OCI-LY3 (cell line): ENCODE data around the gene DUSP6.

Experiments
- H2AFZ ChIP-seq: fragments of 200-600, 300-600 bp; shearing (Covaris generic); 2 replicates; pipeline ENCODE4 v1.6.0; 2014; ENCODE audit warnings: antibody characterized with exemption, low read depth, low read length
- H3K27ac ChIP-seq: fragments of 200-600, 300-600 bp; sonication (generic); 2 replicates; pipeline ENCODE4 v1.5.1; 2014; ENCODE audit warnings: mild to moderate bottlenecking, low read length, moderate library complexity, mixed read lengths
- H3K27me3 ChIP-seq: fragments of 200-600, 300-600 bp; sonication (generic); 2 replicates; pipeline ENCODE4 v1.6.1; 2014; ENCODE audit warnings: low read depth, low read length, mixed read lengths
- H3K36me3 ChIP-seq: fragments of 200-600, 300-600 bp; sonication (generic); replicated peaks from 2 replicates; pipeline ENCODE3; 2014; ENCODE audit warnings: low read depth, low read length, mixed read lengths
- H3K4me1 ChIP-seq: fragments of 300-600, 200-600 bp; sonication (generic); 2 replicates; pipeline ENCODE4 v1.6.1; 2014; ENCODE audit warnings: low read length, mixed read lengths
- H3K4me2 ChIP-seq: fragments of 200-600, 300-600 bp; sonication (generic); 2 replicates; pipeline ENCODE4 v1.6.1; 2014; ENCODE audit warnings: low read length, mixed read lengths
- H3K4me3 ChIP-seq: fragments of 300-600, 200-600 bp; sonication (generic); 2 replicates; pipeline ENCODE4 v1.5.1; 2014; ENCODE audit warnings: antibody characterized with exemption, mild to moderate bottlenecking, low read length, moderate library complexity
- H3K79me2 ChIP-seq: fragments of 300-600, 200-600 bp; shearing (Covaris generic); 2 replicates; pipeline ENCODE4 v1.6.1; 2014; ENCODE audit warnings: mild to moderate bottlenecking, low read length, mixed read lengths
- H3K9ac ChIP-seq: fragments of 300-600, 200-600 bp; shearing (Covaris generic); 2 replicates; pipeline ENCODE4 v1.6.0; 2014; ENCODE audit warnings: mild to moderate bottlenecking, low read length, moderate library complexity
- H3K9me3 ChIP-seq: fragments of 200-600, 300-600 bp; shearing (Covaris generic); 2 replicates; pipeline ENCODE4 v1.6.1; 2014; ENCODE audit warnings: low read length, mixed read lengths; ENCODE audit not compliant: insufficient read depth
- H4K20me1 ChIP-seq: fragments of 200-600, 300-600 bp; sonication (generic); 2 replicates; pipeline ENCODE4 v1.6.1; 2016; ENCODE audit warnings: low read length, mixed read lengths; ENCODE audit not compliant: insufficient read depth
- EZH2phosphoT487 ChIP-seq: fragments of 200-600 bp; shearing (Covaris generic); IDR thresholded peaks from 2 replicates; pipeline ENCODE4 v1.6.1; 2018; ENCODE audit warnings: antibody characterized with exemption, mixed run types, low read depth
- TF ChIP-seq, protein P1 (sequence below): fragments of 200-600, 300-600 bp; sonication (generic); IDR thresholded peaks from 2 replicates; pipeline ENCODE4 v1.5.1; 2014; ENCODE audit warnings: antibody characterized with exemption, low read length, low read depth

DUSP6 gene, protein sequence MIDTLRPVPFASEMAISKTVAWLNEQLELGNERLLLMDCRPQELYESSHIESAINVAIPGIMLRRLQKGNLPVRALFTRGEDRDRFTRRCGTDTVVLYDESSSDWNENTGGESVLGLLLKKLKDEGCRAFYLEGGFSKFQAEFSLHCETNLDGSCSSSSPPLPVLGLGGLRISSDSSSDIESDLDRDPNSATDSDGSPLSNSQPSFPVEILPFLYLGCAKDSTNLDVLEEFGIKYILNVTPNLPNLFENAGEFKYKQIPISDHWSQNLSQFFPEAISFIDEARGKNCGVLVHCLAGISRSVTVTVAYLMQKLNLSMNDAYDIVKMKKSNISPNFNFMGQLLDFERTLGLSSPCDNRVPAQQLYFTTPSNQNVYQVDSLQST

DNA sequence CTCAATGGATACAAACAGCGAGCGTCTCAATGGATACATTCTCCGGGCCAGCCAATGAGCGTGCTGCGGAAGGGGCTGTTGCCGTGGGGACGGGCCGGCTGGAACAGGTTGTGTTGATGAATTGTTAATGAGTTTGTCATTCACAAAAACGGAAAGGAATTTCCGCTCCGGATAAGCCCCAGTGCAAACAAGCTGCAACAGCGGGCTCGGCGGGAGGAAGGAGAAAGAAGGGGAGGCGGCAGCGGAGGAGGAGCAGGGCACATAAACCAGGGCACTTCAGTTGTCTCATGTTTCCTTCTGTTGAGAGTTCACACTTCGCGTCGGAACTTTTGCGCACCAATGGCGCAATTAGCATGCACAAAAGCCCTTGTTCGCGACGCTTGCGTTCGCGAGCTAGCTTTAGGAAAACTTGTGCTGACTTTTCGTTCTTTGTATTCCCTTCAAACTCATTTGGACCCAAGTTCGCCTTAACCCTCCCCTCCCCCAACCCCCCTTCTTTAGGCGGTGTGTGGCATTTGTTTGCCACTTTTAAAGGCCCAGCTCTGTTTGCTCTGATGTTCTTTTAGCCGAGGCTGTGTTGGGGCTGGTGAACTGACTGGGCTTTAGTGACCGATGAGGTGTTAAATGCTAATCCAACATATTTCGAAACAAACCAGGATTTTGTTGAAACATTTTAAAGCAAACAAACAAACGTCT is at the start of gene DUSP6:
Gene DUSP6 (minus strand): TSS at position 10 of the 696 bp plus-strand sequence. CDS start 462 bp downstream, outside the sequence.
- Histone ChIP-seq H2AFZ (no peak within 1 kb of the TSS), H3K27ac (no peak within 1 kb of the TSS), H3K27me3 (peaks cover 37% of the 10 kb centered on the region), H3K4me3 (peak within 1 kb of the TSS; percentile 85), H3K36me3 (no peaks in the 10 kb centered on the region), H3K4me1 (peaks cover 5% of the 10 kb centered on the region; the same call in 1 of the 2 replicates), H3K9ac (no peak within 1 kb of the TSS; the same call in 1 of the 2 replicates), H3K4me2 (peak within 1 kb of the TSS; percentile 95), H4K20me1 (no peaks in the 10 kb centered on the region), H3K9me3 (no peaks in the 10 kb centered on the region), H3K79me2 (no peaks in the 10 kb centered on the region)
- no peak for TF ChIP-seq EZH2phosphoT487
- TF ChIP-seq, protein P1, sequence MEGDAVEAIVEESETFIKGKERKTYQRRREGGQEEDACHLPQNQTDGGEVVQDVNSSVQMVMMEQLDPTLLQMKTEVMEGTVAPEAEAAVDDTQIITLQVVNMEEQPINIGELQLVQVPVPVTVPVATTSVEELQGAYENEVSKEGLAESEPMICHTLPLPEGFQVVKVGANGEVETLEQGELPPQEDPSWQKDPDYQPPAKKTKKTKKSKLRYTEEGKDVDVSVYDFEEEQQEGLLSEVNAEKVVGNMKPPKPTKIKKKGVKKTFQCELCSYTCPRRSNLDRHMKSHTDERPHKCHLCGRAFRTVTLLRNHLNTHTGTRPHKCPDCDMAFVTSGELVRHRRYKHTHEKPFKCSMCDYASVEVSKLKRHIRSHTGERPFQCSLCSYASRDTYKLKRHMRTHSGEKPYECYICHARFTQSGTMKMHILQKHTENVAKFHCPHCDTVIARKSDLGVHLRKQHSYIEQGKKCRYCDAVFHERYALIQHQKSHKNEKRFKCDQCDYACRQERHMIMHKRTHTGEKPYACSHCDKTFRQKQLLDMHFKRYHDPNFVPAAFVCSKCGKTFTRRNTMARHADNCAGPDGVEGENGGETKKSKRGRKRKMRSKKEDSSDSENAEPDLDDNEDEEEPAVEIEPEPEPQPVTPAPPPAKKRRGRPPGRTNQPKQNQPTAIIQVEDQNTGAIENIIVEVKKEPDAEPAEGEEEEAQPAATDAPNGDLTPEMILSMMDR, result no peak

DNA sequence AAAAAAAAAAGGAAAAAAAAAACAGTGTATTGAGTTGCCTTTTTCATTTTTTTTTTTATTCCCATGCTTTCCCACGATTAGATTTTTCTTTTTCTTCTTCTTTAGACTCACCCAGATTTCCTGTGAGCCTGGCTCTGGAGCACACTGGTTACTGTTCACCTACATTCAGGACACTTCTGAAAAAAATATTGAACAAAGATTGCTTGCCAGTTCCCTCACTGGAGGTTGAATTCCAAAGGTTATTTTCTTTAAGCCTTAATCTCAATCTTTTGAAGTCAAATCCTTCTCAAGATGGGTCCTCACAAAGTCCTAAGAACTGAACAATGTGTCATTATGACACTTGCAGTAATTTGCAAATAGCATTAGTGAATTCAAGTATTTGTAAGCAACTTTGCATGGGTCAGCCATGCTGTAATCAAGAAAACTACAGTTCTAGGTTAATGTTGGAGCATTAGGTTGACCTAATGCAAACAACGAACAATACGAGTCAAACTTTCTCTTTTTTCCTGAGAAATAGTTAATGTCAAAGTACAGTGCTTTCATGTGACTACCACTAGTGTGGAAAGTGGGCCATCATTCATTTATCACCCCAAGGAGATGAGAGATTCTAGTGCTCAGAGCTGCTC is 49.2 kb upstream of the DUSP6 start:
- Histone ChIP-seq H4K20me1 (no peaks in the 10 kb centered on the region), H3K36me3 (no peaks in the 10 kb centered on the region), H3K9ac (no peak overlapping the region), H3K4me1 (no peaks in the 10 kb centered on the region), H3K4me2 (no peak overlapping the region), H3K4me3 (no peak overlapping the region), H3K27me3 (no peaks in the 10 kb centered on the region), H3K27ac (no peak overlapping the region), H3K9me3 (no peaks in the 10 kb centered on the region), H2AFZ (no peak overlapping the region), H3K79me2 (no peaks in the 10 kb centered on the region)
- TF ChIP-seq, protein P1, result no peak
- no peak for TF ChIP-seq EZH2phosphoT487

DNA sequence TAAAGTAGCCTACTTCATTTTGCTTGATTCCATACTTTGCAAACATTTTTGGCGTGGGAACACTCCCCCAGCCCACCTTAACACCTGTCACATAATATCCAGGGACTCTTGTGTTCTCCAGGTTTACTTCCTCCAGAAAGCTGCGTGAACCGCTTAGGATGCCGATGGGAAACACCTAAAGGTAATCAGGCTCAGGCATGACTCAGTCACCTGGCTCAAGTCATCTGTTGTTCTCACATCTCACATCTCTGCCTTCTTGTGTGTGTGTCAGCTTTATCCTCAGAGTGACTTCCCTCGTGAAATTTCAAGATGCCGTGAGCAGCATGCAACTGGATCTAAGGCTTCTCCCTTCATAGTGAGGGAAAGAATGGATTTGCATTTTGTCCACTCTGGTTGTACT is 48.1 kb upstream of the DUSP6 start:
- H3K36me3 ChIP-seq, result no peaks in the 10 kb centered on the region
- TF ChIP-seq EZH2phosphoT487, result no peak
- TF ChIP-seq, protein P1, result no peak
- H3K79me2 ChIP-seq, result no peaks in the 10 kb centered on the region
- no peak overlapping the region for H3K9ac ChIP-seq
- H3K4me3 ChIP-seq, result no peak overlapping the region
- no peak overlapping the region for H3K4me2 ChIP-seq
- H4K20me1 ChIP-seq, result no peaks in the 10 kb centered on the region
- H2AFZ ChIP-seq, result no peak overlapping the region
- H3K9me3 ChIP-seq, result no peaks in the 10 kb centered on the region
- no peak overlapping the region for H3K27ac ChIP-seq
- no peaks in the 10 kb centered on the region for H3K27me3 ChIP-seq
- H3K4me1 ChIP-seq, result no peaks in the 10 kb centered on the region

DNA sequence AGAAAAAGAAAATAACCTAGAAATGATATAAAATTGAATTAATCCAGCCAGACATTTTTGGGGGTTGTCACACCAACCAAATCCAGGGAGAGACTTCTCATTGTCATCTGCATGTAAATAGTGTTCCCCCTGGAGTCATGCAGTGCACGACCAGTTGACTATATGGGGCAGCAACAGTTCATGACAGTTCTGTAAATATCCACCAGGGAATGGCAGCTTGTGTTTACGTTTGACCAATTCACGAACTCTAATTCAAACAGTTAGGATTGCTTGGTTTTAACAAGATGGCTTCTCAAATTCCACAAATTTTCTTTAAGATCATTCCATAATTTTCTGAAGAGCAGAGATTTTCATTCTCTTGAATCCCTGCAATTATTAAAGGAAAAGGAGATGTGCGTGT is 43.4 kb upstream of the DUSP6 start:
- H3K27me3 ChIP-seq, result no peaks in the 10 kb centered on the region
- H2AFZ ChIP-seq, result no peak overlapping the region
- H3K27ac ChIP-seq, result no peak overlapping the region
- no peaks in the 10 kb centered on the region for H4K20me1 ChIP-seq
- H3K4me2 ChIP-seq, result no peak overlapping the region
- H3K9me3 ChIP-seq, result no peaks in the 10 kb centered on the region
- no peak overlapping the region for H3K4me3 ChIP-seq
- H3K79me2 ChIP-seq, result no peaks in the 10 kb centered on the region
- no peaks in the 10 kb centered on the region for H3K36me3 ChIP-seq
- H3K4me1 ChIP-seq, result peaks cover 1% of the 10 kb centered on the region
- no peak overlapping the region for H3K9ac ChIP-seq
- TF ChIP-seq, protein P1, result no peak
- no peak for TF ChIP-seq EZH2phosphoT487
